Measurements from ENCODE around the gene C2CD3. TPM values are rescaled to one million over a fixed set of nuclear protein-coding genes. Genes with fewer than 3 reads are reported as not detected.
A peak's percentile ranks its signal among the peaks of the same experiment; 100 is the strongest.

The C2CD3 gene
- total and polyA plus RNA-seq, 9 of the 15 experiments (the other 6 are each of a cell fraction or from before 2014, with no cell fraction given): 4.4 to 20.2 (median 15.4) TPM

GRCh38 chr11:74205181-74205580, 34.4 kb upstream of the C2CD3 start (continued):
- TF ChIP-seq USF1 (CRISPR knock-in tag; IDR thresholded peaks at IDR 0.05) (no peak), CHD1 (IDR thresholded peaks at IDR 0.05; ENCODE audit: low read length) (no peak), STAT5A (IDR thresholded peaks at IDR 0.05; ENCODE audit: borderline replicate concordance, low read length) (no peak)

GRCh38 chr11:74204701-74205100, 33.9 kb upstream of the C2CD3 start:
- ATAC-seq (no peak), DNase-seq (ENCODE audit: extremely low read depth in 1 of 4, low spot score in 3 of 4) (no peak), FAIRE-seq (peak; percentile 37)
- intact Hi-C loops (cut with micrococcal nuclease): no loop called here
- in situ Hi-C loops (cut with MboI): no loop called here
- Histone ChIP-seq H3K27me3 (ENCODE audit: control insufficient read depth in 2 of 2, insufficient read depth in 2 of 2, low read length in 2 of 2) (no peaks in the 10 kb centered on the region), H3K79me2 (ENCODE audit: control insufficient read depth, insufficient read depth, low read length) (0 out of 3 replicates have a peak, but pooled peaks cover 6% of the 10 kb centered on the region), H3K9ac (ENCODE audit: insufficient read depth in 1 of 2, low read depth in 2 of 2, low read length in 2 of 2) (no peak overlapping the region), H3K4me2 (ENCODE audit: insufficient read depth, low read length) (no peak overlapping the region), H3K9me1 (ENCODE audit: control insufficient read depth, insufficient read depth, low read length) (no peaks in the 10 kb centered on the region), H4K20me1 (replicated peaks; ENCODE audit: control insufficient read depth, insufficient read depth, low read length) (no peaks in the 10 kb centered on the region), H3K4me1 (replicated peaks in 1 of 2; ENCODE audit: control insufficient read depth in 2 of 2, insufficient read depth in 2 of 2, low read length in 2 of 2) (peaks cover 0 to 4% of the 10 kb centered on the region in 2 experiments; a peak in 2 of 5 replicates), H2AFZ (ENCODE audit: low read depth, low read length) (no peak overlapping the region), H3K36me3 (ENCODE audit: control insufficient read depth, insufficient read depth, low read length) (peaks cover 61% of the 10 kb centered on the region), H3K9me3 (replicated peaks; ENCODE audit: control insufficient read depth, insufficient read depth, low read depth, low read length) (no peaks in the 10 kb centered on the region), H3K27ac (ENCODE audit: extremely low read depth, low read depth, low read length) (no peak overlapping the region), H3K4me3 (no peak overlapping the region)
- WGBS (ENCODE audit: insufficient coverage, low coverage, missing lambda C conversion rate): 79% methylated on average over 1 of the region's 1 CpG
- no TSS peak for BruUV-seq (replicated peaks)
- POLR2A ChIA-PET: no interaction called here
- CTCF ChIA-PET (ENCODE audit: low intra/inter-chr PET ratio): no interaction called here
- no peak for TF ChIP-seq NR0B1 (IDR thresholded peaks at IDR 0.05; ENCODE audit: partially characterized antibody)
- TF ChIP-seq LARP7 (IDR thresholded peaks at IDR 0.05): no peak
- no peak for TF ChIP-seq THRA (IDR thresholded peaks at IDR 0.05)
- TF ChIP-seq SMARCC2 (IDR thresholded peaks at IDR 0.05; ENCODE audit: low read depth): no peak
- no peak for TF ChIP-seq HLTF (IDR thresholded peaks at IDR 0.05)
- no peak for TF ChIP-seq ZNF583 (CRISPR knock-in tag; IDR thresholded peaks at IDR 0.05)
- no peak for TF ChIP-seq NCOR1 (IDR thresholded peaks at IDR 0.05)
- TF ChIP-seq HEY1 (CRISPR knock-in tag; IDR thresholded peaks at IDR 0.05; ENCODE audit: borderline replicate concordance): no peak
- TF ChIP-seq ELK1 (CRISPR knock-in tag; IDR thresholded peaks at IDR 0.05): no peak
- no peak for TF ChIP-seq KDM5B (IDR thresholded peaks at IDR 0.05; ENCODE audit: insufficient replicate concordance, low read depth, low read length)
- TF ChIP-seq FOXJ2 (tag; IDR thresholded peaks at IDR 0.05): no peak
- TF ChIP-seq ZNF398 (CRISPR knock-in tag; IDR thresholded peaks at IDR 0.05): no peak
- no peak for TF ChIP-seq ZNF764 (CRISPR knock-in tag; IDR thresholded peaks at IDR 0.05; ENCODE audit: low read depth)
